HepG2 (cell line): Measurements from ENCODE around the gene WNT3. TPM values are rescaled to one million over a fixed set of nuclear protein-coding genes. Genes with fewer than 3 reads are reported as not detected.

ENCODE experiments used
- BCL6 ChIP-seq: IDR thresholded peaks from 2 replicates; pipeline ENCODE4 v1.6.1; 2016; ENCODE audit warnings: missing genetic modification reagents, missing compliant biosample characterization
- FOXA3 ChIP-seq: IDR thresholded peaks from 2 replicates; pipeline ENCODE4 v1.6.1; 2016; ENCODE audit warnings: missing genetic modification reagents, missing compliant biosample characterization
- MEIS2 ChIP-seq: sonication (generic); formaldehyde crosslinking; IDR thresholded peaks from 2 replicates; pipeline ENCODE4 v1.9.0; 2021; ENCODE audit warnings: mild to moderate bottlenecking, missing genetic modification reagents
- MTF1 ChIP-seq: sonication (generic); formaldehyde crosslinking; IDR thresholded peaks from 2 replicates; pipeline ENCODE4 v1.5.0; 2020; ENCODE audit warnings: missing genetic modification reagents
- SALL2 ChIP-seq: sonication (generic); formaldehyde crosslinking; IDR thresholded peaks from 2 replicates; pipeline ENCODE4 v1.8.1; 2023; ENCODE audit warnings: mild to moderate bottlenecking, missing genetic modification reagents, inconsistent platforms
- SMC3 ChIP-seq: IDR thresholded peaks from 2 replicates; pipeline ENCODE4 v1.6.1; 2011; ENCODE audit warnings: low read length, improper control_type of control experiment
- ZMAT3 ChIP-seq: sonication (generic); formaldehyde crosslinking; conservative IDR thresholded peaks from 2 replicates; pipeline ENCODE4 v1.7.0; 2021; ENCODE audit warnings: missing genetic modification reagents
- ZNF24 ChIP-seq: fragments of 450-650 bp; IDR thresholded peaks from 2 replicates; pipeline ENCODE4 v1.6.1; 2017; ENCODE audit warnings: antibody characterized with exemption, mild to moderate bottlenecking
- ZNF644 ChIP-seq: IDR thresholded peaks from 2 replicates; pipeline ENCODE4 v1.6.1; 2016; ENCODE audit warnings: low read depth
- ZNF772 ChIP-seq: sonication (generic); formaldehyde crosslinking; IDR thresholded peaks from 2 replicates; pipeline ENCODE4 v1.5.0; 2020; ENCODE audit warnings: mild to moderate bottlenecking, missing genetic modification reagents
- polyA plus RNA-seq, 8 experiments: library from polyadenylated mRNA; depleted of rRNA in 3 of 8; stranded (reverse) in 7 of 8; unstranded in 1 of 8; fragments of >200 nt; fragmentation: Illumina TruSeq in 4 of 8; extraction: Trizol in 4 of 8; gene quantifications; 2 replicates each; pipeline versions ENCODE4 v1.2.1 to v1.2.3, GENCODE V29; 2011 to 2016; ENCODE audit warnings: low read depth in 4 of 8, missing spikeins in 1 of 8, mixed read lengths in 1 of 8; ENCODE audit not compliant: insufficient read depth in 1 of 8
- total RNA-seq, 5 experiments: library from RNA; depleted of rRNA; stranded (reverse); fragments of >200 nt; fragmentation: Illumina TruSeq; extraction: Trizol; gene quantifications; 2 replicates each; pipeline ENCODE4 v1.2.3, GENCODE V29; 2016; ENCODE audit warnings: low read depth in 1 of 5
- TF ChIP-seq, protein P1 (sequence below): sonication (generic); formaldehyde crosslinking; IDR thresholded peaks from 2 replicates; pipeline ENCODE4 v1.4.0; 2020; ENCODE audit warnings: missing genetic modification reagents
- TF ChIP-seq, protein P2 (sequence below): sonication (generic); formaldehyde crosslinking; IDR thresholded peaks from 2 replicates; pipeline ENCODE4 v1.8.1; 2023; ENCODE audit warnings: mild to moderate bottlenecking, missing genetic modification reagents
- TF ChIP-seq, protein P3 (sequence below): sonication (generic); formaldehyde crosslinking; IDR thresholded peaks from 2 replicates; pipeline ENCODE4 v1.4.0; 2020; ENCODE audit warnings: missing genetic modification reagents
- TF ChIP-seq, protein P4 (sequence below): sonication (generic); formaldehyde crosslinking; IDR thresholded peaks from 2 replicates; pipeline ENCODE4 v1.8.1; 2023; ENCODE audit warnings: mild to moderate bottlenecking, moderate library complexity, missing genetic modification reagents
- TF ChIP-seq, protein P5 (sequence below): sonication (generic); formaldehyde crosslinking; IDR thresholded peaks from 2 replicates; pipeline ENCODE4 v1.4.0; 2020; ENCODE audit warnings: missing genetic modification reagents
- TF ChIP-seq, protein P6 (sequence below): sonication (generic); formaldehyde crosslinking; IDR thresholded peaks from 2 replicates; pipeline ENCODE4 v1.5.0; 2020; ENCODE audit warnings: mild to moderate bottlenecking, low read depth, missing genetic modification reagents, borderline replicate concordance
- TF ChIP-seq, protein P7 (sequence below): sonication (generic); formaldehyde crosslinking; IDR thresholded peaks from 2 replicates; pipeline ENCODE4 v1.4.0; 2020; ENCODE audit warnings: low read depth, mild to moderate bottlenecking, missing genetic modification reagents

The WNT3 gene
- total and polyA plus RNA-seq, 2 of the 13 experiments (the other 11 are each of a cell fraction or from before 2014, with no cell fraction given) = 8.5 to 10.3 TPM

DNA sequence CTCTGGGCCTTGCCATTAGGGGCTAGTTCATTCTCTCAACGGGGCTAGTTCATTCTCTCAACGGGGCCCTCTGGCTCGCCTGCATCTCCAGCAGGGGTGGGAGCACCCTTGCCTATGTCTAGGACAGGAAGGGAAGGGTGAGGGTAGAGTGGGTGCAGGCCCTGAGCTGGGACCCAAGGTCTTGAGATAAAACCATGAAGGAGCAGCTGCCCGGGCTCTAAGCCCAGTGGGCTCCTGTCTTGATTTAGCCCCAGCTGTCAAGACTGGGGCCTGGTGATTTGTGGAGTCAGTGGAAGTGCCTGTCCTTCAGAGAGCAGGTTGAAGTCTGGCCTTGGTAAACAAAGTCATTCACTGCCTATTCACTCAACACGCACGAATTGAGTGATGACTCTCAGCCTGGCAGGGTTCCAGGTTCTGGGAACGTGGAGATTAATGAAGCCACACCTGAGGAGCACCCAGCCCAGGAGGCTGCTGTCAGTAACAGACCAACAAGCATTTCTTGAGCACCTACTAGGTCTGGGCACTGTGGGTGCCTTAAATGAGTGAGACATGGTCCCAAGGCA is 35.4 kb downstream of the WNT3 start (continued):
- TF ChIP-seq, protein P1, sequence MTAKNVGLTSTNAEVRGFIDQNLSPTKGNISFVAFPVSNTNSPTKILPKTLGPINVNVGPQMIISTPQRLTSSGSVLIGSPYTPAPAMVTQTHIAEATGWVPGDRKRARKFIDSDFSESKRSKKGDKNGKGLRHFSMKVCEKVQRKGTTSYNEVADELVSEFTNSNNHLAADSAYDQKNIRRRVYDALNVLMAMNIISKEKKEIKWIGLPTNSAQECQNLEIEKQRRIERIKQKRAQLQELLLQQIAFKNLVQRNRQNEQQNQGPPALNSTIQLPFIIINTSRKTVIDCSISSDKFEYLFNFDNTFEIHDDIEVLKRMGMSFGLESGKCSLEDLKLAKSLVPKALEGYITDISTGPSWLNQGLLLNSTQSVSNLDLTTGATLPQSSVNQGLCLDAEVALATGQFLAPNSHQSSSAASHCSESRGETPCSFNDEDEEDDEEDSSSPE = no peak
- TF ChIP-seq, protein P2, sequence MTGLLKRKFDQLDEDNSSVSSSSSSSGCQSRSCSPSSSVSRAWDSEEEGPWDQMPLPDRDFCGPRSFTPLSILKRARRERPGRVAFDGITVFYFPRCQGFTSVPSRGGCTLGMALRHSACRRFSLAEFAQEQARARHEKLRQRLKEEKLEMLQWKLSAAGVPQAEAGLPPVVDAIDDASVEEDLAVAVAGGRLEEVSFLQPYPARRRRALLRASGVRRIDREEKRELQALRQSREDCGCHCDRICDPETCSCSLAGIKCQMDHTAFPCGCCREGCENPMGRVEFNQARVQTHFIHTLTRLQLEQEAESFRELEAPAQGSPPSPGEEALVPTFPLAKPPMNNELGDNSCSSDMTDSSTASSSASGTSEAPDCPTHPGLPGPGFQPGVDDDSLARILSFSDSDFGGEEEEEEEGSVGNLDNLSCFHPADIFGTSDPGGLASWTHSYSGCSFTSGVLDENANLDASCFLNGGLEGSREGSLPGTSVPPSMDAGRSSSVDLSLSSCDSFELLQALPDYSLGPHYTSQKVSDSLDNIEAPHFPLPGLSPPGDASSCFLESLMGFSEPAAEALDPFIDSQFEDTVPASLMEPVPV (CRISPR knock-in tag) = 0 out of 2 replicates have a peak, but pooled peaks have one; percentile 8
- TF ChIP-seq, protein P3, sequence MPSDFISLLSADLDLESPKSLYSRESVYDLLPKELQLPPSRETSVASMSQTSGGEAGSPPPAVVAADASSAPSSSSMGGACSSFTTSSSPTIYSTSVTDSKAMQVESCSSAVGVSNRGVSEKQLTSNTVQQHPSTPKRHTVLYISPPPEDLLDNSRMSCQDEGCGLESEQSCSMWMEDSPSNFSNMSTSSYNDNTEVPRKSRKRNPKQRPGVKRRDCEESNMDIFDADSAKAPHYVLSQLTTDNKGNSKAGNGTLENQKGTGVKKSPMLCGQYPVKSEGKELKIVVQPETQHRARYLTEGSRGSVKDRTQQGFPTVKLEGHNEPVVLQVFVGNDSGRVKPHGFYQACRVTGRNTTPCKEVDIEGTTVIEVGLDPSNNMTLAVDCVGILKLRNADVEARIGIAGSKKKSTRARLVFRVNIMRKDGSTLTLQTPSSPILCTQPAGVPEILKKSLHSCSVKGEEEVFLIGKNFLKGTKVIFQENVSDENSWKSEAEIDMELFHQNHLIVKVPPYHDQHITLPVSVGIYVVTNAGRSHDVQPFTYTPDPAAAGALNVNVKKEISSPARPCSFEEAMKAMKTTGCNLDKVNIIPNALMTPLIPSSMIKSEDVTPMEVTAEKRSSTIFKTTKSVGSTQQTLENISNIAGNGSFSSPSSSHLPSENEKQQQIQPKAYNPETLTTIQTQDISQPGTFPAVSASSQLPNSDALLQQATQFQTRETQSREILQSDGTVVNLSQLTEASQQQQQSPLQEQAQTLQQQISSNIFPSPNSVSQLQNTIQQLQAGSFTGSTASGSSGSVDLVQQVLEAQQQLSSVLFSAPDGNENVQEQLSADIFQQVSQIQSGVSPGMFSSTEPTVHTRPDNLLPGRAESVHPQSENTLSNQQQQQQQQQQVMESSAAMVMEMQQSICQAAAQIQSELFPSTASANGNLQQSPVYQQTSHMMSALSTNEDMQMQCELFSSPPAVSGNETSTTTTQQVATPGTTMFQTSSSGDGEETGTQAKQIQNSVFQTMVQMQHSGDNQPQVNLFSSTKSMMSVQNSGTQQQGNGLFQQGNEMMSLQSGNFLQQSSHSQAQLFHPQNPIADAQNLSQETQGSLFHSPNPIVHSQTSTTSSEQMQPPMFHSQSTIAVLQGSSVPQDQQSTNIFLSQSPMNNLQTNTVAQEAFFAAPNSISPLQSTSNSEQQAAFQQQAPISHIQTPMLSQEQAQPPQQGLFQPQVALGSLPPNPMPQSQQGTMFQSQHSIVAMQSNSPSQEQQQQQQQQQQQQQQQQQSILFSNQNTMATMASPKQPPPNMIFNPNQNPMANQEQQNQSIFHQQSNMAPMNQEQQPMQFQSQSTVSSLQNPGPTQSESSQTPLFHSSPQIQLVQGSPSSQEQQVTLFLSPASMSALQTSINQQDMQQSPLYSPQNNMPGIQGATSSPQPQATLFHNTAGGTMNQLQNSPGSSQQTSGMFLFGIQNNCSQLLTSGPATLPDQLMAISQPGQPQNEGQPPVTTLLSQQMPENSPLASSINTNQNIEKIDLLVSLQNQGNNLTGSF (CRISPR knock-in tag) = no peak
- TF ChIP-seq MEIS2 (CRISPR knock-in tag) (peak; percentile 97), MTF1 (no peak), ZNF644 (CRISPR knock-in tag) (peak; percentile 60; the same call in 1 of the 2 replicates), ZNF772 (CRISPR knock-in tag) (peak; percentile 74), SALL2 (CRISPR knock-in tag) (no peak), SMC3 (no peak), ZNF24 (no peak), BCL6 (CRISPR knock-in tag) (peak; percentile 55), FOXA3 (CRISPR knock-in tag) (peak; percentile 90), ZMAT3 (CRISPR knock-in tag) (no peak)
- TF ChIP-seq, protein P4, sequence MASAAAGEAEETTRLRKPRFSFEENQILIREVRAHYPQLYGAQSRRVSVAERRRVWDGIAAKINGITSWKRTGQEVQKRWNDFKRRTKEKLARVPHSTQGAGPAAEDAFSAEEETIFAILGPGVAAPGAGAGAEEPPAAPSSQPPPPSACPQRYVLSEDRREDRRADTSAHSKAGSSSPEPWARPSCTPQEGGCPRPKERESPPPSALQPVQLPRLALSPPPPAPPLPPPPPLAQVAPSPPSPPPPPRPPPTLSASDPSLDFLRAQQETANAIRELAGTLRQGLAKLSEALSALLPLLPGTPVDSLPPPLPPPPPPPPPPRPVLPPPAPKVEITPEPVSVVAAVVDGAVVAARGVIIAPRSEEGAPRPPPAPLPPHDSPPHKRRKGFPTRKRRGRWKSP (CRISPR knock-in tag) = peak; percentile 53; the same call in 1 of the 2 replicates
- TF ChIP-seq, protein P5, sequence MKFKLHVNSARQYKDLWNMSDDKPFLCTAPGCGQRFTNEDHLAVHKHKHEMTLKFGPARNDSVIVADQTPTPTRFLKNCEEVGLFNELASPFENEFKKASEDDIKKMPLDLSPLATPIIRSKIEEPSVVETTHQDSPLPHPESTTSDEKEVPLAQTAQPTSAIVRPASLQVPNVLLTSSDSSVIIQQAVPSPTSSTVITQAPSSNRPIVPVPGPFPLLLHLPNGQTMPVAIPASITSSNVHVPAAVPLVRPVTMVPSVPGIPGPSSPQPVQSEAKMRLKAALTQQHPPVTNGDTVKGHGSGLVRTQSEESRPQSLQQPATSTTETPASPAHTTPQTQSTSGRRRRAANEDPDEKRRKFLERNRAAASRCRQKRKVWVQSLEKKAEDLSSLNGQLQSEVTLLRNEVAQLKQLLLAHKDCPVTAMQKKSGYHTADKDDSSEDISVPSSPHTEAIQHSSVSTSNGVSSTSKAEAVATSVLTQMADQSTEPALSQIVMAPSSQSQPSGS (CRISPR knock-in tag) = no peak
- TF ChIP-seq, protein P6, sequence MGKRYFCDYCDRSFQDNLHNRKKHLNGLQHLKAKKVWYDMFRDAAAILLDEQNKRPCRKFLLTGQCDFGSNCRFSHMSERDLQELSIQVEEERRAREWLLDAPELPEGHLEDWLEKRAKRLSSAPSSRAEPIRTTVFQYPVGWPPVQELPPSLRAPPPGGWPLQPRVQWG (CRISPR knock-in tag) = no peak
- TF ChIP-seq, protein P7, sequence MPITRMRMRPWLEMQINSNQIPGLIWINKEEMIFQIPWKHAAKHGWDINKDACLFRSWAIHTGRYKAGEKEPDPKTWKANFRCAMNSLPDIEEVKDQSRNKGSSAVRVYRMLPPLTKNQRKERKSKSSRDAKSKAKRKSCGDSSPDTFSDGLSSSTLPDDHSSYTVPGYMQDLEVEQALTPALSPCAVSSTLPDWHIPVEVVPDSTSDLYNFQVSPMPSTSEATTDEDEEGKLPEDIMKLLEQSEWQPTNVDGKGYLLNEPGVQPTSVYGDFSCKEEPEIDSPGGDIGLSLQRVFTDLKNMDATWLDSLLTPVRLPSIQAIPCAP = no peak
